Brain pericyte (primary cell): Measurements from ENCODE around the gene TXNL1.
"Not testable (repeated sequence)": the region's sequence is repeated elsewhere in the genome, so short reads cannot be mapped to it uniquely, and the experiment has no call there.

Experiments used
- DNase-seq: peaks from one replicate; pipeline ENCODE4 v3.0.0-alpha.2; 2012; ENCODE audit warnings: low read depth, low spot score

The TXNL1 gene

DNA sequence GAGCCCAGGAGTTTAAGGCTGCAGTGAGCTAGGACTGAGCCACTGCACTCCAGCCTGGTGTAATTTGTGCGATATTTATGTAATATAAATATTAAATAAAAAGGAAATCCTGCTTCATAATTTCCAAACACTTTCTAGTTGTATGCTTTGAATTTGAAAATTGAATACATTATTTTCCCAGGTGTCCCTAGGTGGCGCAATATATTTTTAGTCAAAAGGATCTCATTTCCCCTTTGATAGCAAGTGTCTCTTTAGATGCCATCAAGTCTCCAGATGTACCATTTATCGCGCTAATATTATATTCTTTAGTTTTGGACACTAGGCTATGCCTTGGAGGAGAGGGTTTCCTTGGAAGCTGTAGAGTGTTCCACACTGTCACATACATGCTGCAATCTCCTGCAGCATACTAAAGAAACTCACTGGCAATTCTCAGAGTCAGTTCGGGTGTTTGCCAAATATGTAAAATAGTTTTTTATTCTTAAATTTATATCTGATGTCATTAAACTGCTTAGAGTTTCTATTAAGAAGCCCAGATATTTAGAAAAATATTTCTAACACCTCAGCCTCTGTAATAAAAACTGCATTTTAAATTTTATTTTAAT lies 7.1 kb upstream of the TXNL1 start:
- DNase-seq, result no peak

DNA sequence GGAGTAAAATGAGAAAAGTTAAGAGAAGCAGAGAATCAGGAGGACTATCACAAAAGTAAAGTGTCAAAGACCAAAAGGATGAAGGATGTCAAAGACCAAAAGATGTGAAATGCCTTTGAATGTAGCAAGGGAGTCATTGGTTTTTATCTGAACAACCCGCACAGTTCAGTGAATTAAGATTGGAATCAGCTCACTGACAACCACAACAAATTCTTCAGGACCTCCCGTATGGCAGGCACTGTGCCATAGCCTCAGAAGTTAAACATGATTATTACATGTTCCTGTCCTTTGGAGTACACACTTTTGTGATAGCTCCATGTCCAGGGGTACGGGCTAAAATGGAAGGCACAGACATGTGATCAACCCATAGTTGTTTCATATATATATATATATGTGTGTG lies 5.0 kb upstream of the TXNL1 start:
- no peak for DNase-seq

DNA sequence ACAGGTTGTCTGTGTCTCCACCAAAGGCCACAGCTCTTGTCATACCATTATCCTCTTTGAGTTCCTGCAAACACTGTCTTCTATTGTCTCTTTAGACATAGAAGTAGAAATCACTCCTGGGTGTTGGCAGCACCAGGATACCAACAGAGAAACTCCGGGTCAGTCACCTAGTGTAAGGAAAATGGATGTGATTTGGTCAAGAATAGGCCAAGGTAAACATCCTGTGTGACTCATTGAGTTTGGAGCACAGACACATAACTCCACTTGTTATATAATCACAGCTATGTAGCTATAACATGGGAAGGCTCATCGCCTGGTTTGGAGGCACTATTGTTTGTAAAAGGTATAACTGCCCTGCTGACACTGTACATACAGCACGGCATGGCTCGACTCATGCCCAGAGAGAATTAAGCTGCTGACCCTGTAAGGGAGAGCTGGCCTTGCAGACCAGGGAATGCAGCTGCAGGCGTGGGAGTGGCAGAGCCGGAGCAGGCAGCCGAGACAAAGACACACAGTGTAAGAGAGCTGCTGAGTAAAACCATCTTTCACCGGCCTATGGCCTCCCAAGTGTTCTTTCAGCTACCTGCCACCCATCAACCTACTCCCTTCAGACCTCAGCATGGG lies 3.4 kb upstream of the TXNL1 start:
- DNase-seq, result no peak

DNA sequence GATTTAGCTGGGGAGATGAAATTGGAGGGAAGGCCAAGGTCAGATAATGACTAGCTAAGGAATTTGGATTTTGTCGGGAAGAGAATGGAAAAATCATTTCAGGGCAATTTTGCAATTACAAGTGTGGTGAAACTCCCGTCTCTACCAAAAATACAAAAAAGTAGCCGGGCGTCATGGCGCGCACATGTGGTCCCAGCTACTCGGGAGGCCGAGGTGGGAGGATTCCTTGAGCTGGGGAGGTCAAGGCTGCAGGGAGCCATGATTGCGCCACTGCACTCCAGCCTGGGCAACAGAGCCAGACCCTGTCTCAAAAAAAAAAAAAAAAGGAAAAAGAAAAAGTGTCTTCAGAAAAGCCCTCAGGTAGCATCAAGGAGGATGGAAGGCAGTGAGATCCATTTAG lies 1.2 kb upstream of the TXNL1 start:
- DNase-seq, result no peak

DNA sequence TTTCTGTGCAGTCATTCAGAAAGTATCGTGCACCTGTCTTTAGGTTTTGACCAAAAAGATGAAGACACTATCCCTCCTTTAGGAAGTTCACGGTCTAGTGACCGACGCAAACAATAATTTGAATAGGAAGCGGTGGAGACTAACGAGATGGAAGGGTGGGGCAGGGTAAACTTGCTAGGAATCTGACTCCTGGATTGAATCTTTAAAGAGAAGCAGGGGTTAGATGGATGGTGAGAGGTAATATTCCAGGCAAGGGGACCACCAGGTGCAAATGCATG lies 651 bp upstream of the TXNL1 start:
- DNase-seq, result no peak

DNA sequence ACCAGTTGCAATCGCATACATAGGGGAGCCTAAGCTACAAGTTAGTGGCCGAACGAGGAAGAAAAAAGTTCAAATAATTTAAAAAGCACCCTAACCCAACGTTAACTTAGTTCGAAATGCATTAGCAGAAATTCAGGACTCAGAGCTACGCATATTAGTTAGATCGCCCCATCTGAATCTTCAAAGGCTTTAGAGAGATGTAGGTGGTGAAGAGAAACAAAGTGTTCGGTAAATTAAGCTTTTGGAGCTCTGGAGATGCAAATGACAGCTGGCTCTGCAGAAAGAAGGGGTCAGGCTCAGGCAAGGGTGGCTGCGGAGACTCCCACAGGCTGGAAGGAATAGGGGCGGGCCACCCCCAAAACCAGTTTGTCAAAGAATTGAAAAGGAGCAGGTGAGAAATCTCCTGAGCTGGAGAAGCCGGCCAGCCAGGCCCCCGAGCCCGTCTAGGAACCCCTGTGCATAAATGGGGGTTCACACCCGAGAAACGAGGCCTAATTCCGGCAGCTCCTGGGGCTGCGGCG lies 621 bp downstream of the TXNL1 start:
- DNase-seq, result no peak

DNA sequence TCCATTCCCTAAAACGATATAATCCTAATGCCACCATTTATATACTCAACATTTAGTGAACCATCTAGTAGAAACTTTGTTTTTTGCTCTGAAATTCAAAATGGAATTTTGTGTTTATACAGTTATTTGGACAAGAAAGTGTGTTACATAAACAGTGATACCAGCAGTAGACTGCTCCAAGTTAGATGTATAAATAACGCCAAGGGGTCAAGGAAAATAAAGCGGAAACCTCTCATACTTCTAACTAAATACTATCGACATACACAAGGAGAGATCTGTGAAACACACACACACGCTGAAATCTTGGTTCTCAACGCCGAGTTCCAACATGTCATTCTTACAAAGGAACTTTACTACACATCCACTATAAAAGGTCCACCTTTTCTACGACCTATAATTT lies 1.2 kb downstream of the TXNL1 start:
- no peak for DNase-seq

DNA sequence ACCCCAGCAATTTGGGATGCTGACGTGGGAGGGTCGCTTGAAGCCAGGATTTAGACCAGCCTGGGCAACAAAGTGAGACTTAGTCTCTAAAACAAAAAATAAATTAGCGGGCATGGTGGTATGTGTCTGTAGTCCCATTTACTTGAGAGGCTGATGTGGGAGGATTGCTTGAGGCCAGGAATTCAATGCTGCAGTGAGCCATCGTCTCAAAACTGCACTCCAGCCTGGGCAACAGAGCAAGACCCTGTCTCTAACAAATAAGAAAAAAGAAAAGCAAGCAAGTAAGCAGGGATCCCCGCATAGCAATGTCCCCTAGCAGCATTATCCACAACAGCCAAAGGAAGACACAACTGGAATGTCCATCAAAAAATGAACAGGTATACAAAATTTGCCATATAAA lies 3.4 kb downstream of the TXNL1 start:
- no peak for DNase-seq

DNA sequence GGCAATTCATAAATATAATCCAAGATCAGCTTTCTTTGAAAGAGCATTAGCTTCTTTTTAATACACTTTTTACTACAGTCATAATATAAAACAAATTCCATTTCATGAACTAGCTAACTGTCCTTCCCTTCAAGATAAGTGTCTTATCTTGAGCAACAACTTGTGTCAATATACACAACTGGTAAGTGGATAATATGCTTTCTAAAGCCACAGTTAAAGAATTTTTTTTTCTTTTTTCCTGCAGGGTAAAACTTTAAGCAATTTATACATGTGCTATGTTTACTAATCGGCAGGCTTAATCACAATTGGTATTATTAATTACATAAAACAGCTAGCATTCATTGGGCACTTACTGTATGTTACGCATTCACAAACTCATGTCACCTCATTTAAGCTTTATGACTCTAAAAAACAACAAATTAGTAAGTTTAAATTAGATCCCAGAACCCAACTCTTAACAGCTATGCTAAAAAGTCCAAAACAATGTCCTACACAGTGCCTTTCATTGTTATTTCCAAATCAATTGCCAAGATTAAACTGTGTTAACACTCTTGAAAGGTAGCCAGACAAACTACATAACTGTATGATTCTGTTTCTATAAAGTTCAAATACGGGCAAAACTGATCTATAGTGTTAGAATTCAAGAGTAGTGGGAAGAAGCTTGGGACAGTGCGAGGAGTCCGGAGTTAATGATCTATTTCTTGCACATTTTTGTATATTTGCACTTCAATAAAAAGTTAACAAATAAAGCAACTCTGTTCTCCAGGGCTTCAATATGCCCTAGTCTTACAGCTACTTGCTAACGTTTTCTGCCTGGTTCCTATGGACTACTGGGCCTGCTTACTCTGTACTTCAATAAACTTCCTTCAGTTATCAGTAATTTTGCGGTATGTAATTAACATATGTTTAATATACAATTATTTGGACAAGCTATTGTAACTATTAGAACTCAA lies 6.0 kb downstream of the TXNL1 start:
- no peak for DNase-seq

DNA sequence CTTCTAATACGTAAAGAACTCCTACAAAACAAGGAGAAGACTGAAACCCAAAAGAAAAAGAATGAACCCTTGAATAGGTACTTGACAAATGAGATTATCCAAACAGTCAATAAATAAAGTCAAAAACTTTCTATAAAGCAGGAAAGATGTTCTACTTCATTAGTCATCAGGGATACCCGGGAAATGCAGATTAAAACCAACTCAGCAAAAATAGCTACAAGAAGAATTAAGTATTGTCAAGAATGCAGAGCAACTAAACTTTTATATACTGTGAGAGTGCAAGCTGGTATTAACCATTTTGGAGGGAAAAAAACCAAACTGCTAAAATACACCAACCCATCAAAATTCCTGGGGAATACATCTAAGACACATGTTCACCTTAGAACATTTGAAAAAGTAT lies 10.4 kb downstream of the TXNL1 start:
- DNase-seq, result no peak

DNA sequence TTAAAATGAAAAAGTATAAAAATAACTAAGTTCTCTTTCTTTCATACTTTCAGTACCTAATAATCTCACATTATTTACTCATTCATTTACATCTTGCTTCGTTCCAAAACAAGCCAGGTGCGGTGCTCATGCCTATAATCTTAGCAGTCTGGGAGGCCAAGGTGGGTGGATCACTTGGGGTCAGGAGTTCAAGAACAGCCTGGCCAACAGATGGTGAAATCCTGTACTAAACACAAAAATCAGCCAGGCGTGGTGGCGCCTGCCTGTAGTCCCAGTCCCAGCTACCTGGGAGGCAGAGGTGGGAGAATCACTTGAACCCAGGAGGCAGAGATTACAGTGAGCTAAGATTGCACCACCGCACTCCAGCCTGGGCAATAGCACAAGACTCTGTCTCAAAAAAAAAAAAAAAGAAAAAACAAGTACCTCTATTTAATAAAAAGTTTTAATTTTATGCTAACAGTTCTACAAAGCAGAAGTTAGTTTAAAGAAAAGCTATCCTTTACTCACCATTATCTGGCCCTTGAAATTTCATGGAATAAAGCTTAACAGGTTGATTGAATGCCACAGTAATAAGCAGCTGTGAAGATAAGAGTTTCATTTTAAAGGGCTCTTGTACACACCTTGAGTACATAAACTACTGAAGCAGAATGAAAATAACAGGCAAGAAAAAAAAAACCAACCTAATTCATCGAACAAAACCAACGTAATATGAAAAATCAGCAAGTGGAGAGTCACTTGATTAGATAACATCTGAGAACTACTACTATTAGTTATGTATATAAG lies 22.5 kb downstream of the TXNL1 start:
- no peak for DNase-seq

DNA sequence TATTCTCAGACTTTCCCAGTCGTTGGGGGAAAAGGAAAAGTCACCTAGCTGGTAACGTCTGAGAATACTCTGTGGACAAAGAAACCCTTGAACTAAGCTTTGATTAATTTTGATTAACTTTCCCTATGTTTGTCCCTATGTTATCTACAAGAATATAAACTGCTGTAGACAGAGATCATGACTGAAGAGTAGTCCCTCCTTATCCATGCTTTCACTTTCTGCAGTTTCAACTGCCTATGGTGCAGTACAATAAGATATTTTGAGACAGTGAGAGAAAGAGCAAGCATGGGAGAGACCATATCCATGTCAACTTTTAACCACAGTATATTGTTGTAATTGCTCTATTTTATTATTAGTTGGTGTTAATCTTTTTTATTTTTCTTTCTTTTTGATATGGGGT lies 31.8 kb downstream of the TXNL1 start:
- no peak for DNase-seq

DNA sequence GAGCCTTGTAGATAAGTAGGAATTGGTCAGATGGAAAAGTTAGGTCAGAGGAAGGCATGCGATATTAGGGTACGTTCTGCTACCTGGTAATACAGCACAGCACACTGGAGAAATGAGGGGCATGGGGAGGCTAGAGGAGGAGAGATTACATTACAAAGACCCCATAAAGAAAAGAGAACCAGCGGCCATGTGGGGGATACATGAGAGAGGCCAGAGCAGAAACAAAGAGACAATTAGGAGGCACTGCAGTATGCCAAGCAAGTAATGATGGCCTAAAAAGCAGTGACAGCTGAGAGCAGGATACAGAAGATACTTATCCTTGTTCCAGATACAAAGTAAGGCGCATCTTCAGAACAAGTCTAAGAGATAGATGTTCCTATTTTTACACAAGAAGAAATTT lies 40.0 kb downstream of the TXNL1 start:
- no peak for DNase-seq

DNA sequence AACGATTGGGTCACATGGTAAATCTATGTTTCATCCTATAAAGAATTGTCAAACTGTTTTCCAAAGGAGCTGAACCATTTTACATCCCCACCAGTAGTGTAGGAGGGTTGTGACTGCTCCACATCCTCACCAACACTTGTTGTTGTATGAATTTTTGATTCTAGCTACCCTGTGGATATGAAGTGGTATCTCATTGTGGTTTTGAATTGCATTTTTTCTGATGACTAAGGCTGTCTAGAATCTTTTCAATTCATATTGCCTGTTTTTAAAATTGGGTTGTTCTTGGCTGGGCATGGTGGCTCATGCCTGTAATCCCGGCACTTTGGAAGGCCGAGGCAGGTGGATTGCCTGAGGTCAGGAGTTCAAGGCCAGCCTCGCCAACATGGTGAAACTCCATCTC lies 44.5 kb downstream of the TXNL1 start:
- no peak for DNase-seq

DNA sequence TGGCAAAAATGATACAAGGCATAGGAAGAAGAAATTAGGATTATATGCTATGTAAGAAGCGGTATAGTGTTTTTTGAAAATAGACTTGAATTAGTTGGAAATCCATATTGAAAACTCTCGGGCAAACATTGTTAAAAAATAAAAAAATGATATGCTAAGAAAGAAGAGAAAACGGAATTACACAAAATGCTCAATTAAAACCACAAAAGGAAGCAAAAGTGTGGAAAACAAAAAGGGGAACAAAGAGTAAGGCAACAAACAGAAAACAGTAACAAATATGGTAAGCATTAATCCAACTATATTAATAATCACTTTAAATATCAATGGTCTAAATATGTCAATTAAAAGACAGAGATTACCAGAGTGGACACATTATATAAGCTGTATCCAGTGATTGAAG lies 58.4 kb downstream of the TXNL1 start:
- DNase-seq, result no peak

DNA sequence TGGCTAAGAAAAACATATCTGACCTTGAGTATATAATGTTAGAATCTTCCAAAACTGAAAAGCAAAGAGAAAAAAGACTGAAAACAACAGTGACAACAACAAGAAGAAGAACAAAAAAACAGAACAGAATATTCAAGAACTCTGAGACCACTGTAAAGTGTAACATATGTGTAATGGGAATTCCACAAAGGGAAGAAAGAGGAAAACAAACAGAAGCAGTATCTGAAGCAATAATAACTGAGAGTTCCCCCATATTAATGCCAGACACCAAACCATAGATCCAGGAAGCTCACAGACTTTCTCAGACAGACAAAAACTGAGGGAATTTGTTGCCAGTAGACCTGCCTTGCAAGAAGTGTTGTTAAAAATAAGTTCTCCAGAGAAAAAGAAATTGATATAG lies 58.9 kb downstream of the TXNL1 start:
- DNase-seq, result no peak

DNA sequence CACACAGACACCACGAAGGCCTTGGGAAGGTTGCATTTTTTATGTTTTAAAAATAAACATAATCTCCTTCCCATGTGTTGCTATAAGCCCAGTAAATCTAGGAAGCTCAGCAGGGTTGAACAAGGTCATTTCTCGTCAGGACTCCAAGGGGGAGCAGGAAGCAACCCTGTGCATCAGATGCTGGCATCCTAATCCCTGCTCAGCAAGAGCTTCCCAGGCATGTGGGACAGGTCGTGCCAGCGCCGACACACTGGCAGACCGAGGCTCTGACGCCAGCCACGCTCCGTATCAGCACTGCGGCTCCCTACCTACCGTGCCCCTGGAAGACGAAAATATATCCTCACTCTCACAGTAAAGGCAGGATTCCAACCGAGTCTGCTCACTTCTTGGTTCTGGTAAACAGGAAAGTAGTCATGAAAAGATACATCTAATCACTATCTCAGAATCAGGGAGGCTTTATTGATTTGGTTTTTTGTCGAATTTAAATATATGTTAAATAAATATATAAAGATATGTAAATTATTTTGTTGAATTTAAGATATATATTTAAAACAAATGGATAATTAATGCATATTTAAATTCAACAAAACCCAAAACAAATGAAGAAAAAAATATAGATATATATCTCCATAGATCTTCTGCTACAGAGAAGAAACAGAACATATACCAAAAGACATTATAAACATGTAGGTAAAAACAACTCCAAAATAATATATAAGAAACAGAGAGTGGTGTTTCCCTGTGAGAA lies 61.4 kb downstream of the TXNL1 start:
- DNase-seq, result peak; percentile 75

DNA sequence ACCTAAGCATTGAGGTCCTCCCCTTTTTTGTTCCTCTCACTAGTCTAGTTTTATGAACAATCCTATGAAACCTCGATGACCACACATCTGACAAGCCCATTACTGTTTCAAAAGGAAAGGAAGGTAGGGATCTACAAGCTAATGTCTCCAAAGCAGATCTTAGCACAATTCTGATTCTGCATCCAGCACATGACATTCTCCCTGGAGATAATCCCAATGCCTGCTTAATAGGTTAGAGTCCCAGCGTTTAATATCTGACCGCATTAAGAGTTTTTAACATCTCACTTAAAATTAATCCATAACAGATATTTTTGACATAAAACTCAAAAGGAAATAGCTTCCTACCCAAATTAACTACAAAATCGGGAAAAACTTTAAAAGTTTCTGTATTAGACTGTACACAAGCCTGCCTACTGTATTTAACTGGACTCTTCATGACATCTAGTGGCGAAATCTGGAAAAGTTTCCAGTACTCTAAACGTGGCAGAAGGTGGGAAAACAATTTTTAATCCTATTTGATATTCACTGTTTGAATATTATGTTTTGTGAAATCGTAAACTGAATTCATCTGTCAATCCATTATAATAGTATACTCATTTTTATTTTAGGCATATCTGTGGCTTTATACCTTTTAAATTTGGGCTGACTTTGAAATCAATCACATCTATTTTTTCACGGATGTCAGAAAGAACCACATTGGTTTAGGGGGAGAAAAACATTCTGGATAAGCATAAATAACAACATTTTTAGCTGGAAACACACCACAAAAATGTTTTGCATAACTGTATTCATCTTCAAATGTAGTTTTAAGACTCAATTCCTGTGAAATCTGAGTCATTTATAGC lies 62.4 kb downstream of the TXNL1 start:
- DNase-seq, result no peak

DNA sequence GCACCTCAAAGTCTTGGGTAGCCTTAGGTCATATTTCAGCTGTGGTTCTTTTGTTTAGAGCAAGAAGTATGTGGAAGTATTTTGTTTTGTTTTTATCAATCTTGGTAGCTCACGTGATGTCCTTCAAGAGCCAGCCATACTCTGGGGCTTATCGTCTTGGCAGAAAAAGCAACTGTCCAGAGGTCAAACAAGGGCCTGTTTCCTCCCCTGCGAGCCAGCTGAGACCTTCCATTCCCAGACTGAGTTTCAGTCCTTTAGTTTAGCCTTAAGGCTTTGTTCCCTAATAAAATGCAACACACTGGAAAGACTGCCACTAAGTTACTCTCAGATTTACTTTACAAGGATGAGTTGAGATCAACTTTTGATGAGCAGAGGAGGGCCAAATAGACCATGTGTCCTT lies 63.5 kb downstream of the TXNL1 start:
- no peak for DNase-seq

DNA sequence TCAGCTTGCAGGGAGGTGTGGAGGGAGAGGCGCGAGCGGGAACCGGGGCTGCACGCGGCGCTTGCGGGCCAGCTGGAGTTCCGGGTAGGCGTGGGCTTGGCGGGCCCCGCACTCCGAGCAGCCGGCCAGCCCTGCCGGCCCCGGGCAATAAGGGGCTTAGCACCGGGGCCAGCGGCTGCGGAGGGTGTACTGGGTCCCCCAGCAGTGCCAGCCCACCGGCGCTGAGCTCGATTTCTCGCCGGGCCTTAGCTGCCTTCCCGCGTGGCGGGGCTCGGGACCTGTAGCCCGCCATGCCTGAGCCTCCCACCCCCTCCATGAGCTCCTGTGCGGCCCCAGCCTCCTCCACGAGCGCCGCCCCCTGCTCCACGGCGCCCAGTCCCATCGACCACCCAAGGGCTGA lies 66.1 kb downstream of the TXNL1 start:
- DNase-seq, result not testable (repeated sequence)
